Stomach (tissue), 4 donors: Measurements from ENCODE around the gene TTN.

Experiments used
- EP300 ChIP-seq: sonication (generic); formaldehyde crosslinking; IDR thresholded peaks from one replicate; pipeline ENCODE4 v1.6.1; 2017; ENCODE audit warnings: antibody characterized with exemption
- POLR2AphosphoS5 ChIP-seq, 3 donors: sonication (generic); formaldehyde crosslinking; IDR thresholded peaks; one replicate each; pipeline ENCODE4 v1.6.1; 2016; ENCODE audit warnings: antibody characterized with exemption in 3 of 3
- TF ChIP-seq, protein P1 (sequence below), 7 experiments: fragments of 450-650 bp in 4 of 7; fragments of 200-600 bp in 3 of 7; sonication (generic) in 3 of 7; IDR thresholded peaks; one replicate each; pipeline ENCODE4 v1.5.1; 2016 to 2019; ENCODE audit warnings: antibody characterized with exemption in 7 of 7, control low read depth in 2 of 7, mild to moderate bottlenecking in 1 of 7

DNA sequence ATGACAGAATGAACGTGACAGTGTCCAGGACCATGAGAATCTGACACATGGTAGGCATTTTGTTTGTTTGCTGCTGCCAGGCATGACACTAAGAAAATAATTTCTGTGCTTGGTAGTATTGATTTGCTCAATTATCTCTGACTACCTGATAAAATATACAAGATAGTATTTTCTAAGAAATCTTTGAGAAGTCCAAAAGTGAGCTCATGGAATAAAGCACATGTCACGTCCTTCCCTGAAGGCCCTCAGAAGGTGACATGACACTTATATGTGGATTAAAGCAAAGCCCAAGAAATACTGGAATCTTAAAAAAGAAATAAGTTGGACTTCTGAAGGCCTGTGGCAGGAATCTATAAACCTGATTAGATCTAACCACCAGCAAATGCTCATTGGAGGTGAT, 3.8 kb upstream of the TTN start:
- TF ChIP-seq POLR2AphosphoS5 (IDR thresholded peaks at IDR 0.05) = no peak
- TF ChIP-seq, protein P1, sequence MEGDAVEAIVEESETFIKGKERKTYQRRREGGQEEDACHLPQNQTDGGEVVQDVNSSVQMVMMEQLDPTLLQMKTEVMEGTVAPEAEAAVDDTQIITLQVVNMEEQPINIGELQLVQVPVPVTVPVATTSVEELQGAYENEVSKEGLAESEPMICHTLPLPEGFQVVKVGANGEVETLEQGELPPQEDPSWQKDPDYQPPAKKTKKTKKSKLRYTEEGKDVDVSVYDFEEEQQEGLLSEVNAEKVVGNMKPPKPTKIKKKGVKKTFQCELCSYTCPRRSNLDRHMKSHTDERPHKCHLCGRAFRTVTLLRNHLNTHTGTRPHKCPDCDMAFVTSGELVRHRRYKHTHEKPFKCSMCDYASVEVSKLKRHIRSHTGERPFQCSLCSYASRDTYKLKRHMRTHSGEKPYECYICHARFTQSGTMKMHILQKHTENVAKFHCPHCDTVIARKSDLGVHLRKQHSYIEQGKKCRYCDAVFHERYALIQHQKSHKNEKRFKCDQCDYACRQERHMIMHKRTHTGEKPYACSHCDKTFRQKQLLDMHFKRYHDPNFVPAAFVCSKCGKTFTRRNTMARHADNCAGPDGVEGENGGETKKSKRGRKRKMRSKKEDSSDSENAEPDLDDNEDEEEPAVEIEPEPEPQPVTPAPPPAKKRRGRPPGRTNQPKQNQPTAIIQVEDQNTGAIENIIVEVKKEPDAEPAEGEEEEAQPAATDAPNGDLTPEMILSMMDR (IDR thresholded peaks at IDR 0.05) = no peak
- TF ChIP-seq EP300 = no peak
